ENCODE data around the gene CNTNAP5.

- no peak for TF ChIP-seq CTCF (conservative IDR thresholded peaks at IDR 0.05 in 1 of 2, IDR thresholded peaks at IDR 0.05 in 1 of 2; ENCODE audit: extremely low read depth in 1 of 2, insufficient read depth in 1 of 2, low read depth in 1 of 2, low read length in 2 of 2)
- TF ChIP-seq EZH2 (IDR thresholded peaks at IDR 0.05; ENCODE audit: borderline replicate concordance, low read length) = no peak
Measured at GRCh38 chr2:124382067-124382618, 357.1 kb downstream of the CNTNAP5 start.

All from mammary epithelial cell (primary cell).